Neuronal stem cell (in vitro differentiated cells): ENCODE results near the gene ANTXR1.

Experiments
- DNase-seq: peaks from one replicate; pipeline ENCODE4 v3.0.0-alpha.2; 2013; ENCODE audit warnings: low spot score
- H2AFZ ChIP-seq: one replicate; pipeline ENCODE4 v1.6.1; 2013; ENCODE audit warnings: mild to moderate bottlenecking, low read length, inconsistent platforms
- H2AK5ac ChIP-seq: 2 replicates; pipeline ENCODE4 v1.6.1; 2013; ENCODE audit warnings: low read depth, mild to moderate bottlenecking, inconsistent platforms, low read length, moderate library complexity, mixed read lengths
- H2BK120ac ChIP-seq: 2 replicates; pipeline ENCODE4 v1.6.1; 2013; ENCODE audit warnings: low read depth, mild to moderate bottlenecking, inconsistent platforms, low read length, moderate library complexity, mixed read lengths
- H2BK12ac ChIP-seq: one replicate; pipeline ENCODE4 v1.6.1; 2013; ENCODE audit warnings: low read length, inconsistent platforms
- H2BK15ac ChIP-seq: 2 replicates; pipeline ENCODE4 v1.6.1; 2013; ENCODE audit warnings: mild to moderate bottlenecking, low read length, inconsistent platforms, mixed read lengths
- H2BK5ac ChIP-seq: one replicate; pipeline ENCODE4 v1.6.1; 2013; ENCODE audit warnings: inconsistent platforms, mild to moderate bottlenecking, low read length, moderate library complexity
- H3K14ac ChIP-seq: one replicate; pipeline ENCODE4 v1.6.1; 2013; ENCODE audit warnings: low read length, inconsistent platforms
- H3K18ac ChIP-seq: 2 replicates; pipeline ENCODE4 v1.6.1; 2013; ENCODE audit warnings: low read length, inconsistent platforms
- H3K23ac ChIP-seq: 2 replicates; pipeline ENCODE4 v1.6.1; 2013; ENCODE audit warnings: low read depth, mild to moderate bottlenecking, mixed read lengths, low read length, inconsistent platforms; ENCODE audit not compliant: poor library complexity
- H3K27ac ChIP-seq: replicated peaks from 3 replicates; pipeline ENCODE4 v1.5.1; 2013; ENCODE audit warnings: low read length, inconsistent platforms
- H3K27me3 ChIP-seq, 3 experiments: 2 replicates each; pipeline ENCODE4 v1.6.1; 2013; ENCODE audit warnings: low read length in 3 of 3, mild to moderate bottlenecking in 2 of 3, inconsistent platforms in 1 of 3, low read depth in 1 of 3, mixed read lengths in 1 of 3, moderate library complexity in 1 of 3; ENCODE audit not compliant: control insufficient read depth in 3 of 3, insufficient read depth in 3 of 3
- H3K36me3 ChIP-seq, 2 donors: replicated peaks in 1 of 2; 2 replicates each; pipeline ENCODE4 v1.6.1; 2013; ENCODE audit warnings: low read length in 2 of 2; ENCODE audit not compliant: control insufficient read depth in 2 of 2, insufficient read depth in 2 of 2
- H3K4ac ChIP-seq: 2 replicates; pipeline ENCODE4 v1.6.1; 2013; ENCODE audit warnings: inconsistent platforms, mild to moderate bottlenecking, low read length, moderate library complexity
- H3K4me1 ChIP-seq, 2 donors: 1 replicate in 1 of 2; 2 replicates in 1 of 2; pipeline ENCODE4 v1.6.1; 2013; ENCODE audit warnings: low read length in 2 of 2, low read depth in 1 of 2; ENCODE audit not compliant: control insufficient read depth in 2 of 2, insufficient read depth in 1 of 2
- H3K4me2 ChIP-seq: one replicate; pipeline ENCODE4 v1.6.1; 2013; ENCODE audit warnings: mild to moderate bottlenecking, low read length, inconsistent platforms; ENCODE audit not compliant: insufficient read depth, poor library complexity, severe bottlenecking
- H3K4me3 ChIP-seq, 2 donors: 2 replicates each; pipeline ENCODE4 v1.5.1; 2013; ENCODE audit warnings: low read length in 2 of 2, mild to moderate bottlenecking in 2 of 2, inconsistent platforms in 1 of 2, moderate library complexity in 1 of 2
- H3K79me1 ChIP-seq: one replicate; pipeline ENCODE4 v1.6.1; 2013; ENCODE audit warnings: low read depth, mild to moderate bottlenecking, inconsistent platforms, low read length, moderate library complexity
- H3K9ac ChIP-seq: one replicate; pipeline ENCODE4 v1.6.1; 2013; ENCODE audit warnings: mild to moderate bottlenecking, low read depth, low read length, inconsistent platforms; ENCODE audit not compliant: poor library complexity
- H3K9me3 ChIP-seq, 2 donors: replicated peaks in 1 of 2; 2 replicates each; pipeline versions ENCODE3 to v1.6.1; 2013; ENCODE audit warnings: low read length in 2 of 2, mild to moderate bottlenecking in 2 of 2, inconsistent platforms in 1 of 2, low read depth in 1 of 2, mixed read lengths in 1 of 2, moderate library complexity in 1 of 2; ENCODE audit not compliant: control insufficient read depth in 2 of 2, insufficient read depth in 1 of 2
- H4K8ac ChIP-seq: one replicate; pipeline ENCODE4 v1.6.1; 2013; ENCODE audit warnings: low read depth, mild to moderate bottlenecking, inconsistent platforms, low read length, moderate library complexity
- H4K91ac ChIP-seq: one replicate; pipeline ENCODE4 v1.6.1; 2013; ENCODE audit warnings: low read length, low read depth, mild to moderate bottlenecking, inconsistent platforms; ENCODE audit not compliant: poor library complexity
- WGBS, 2 donors: extraction: QIAGEN DNeasy Blood & Tissue Kit; methylation state at CpG; one replicate each; pipeline ENCODE4 v1.1.7; 2013; ENCODE audit warnings: missing lambda C conversion rate in 2 of 2, mixed read lengths in 1 of 2; ENCODE audit not compliant: insufficient read length in 2 of 2, insufficient replicate concordance in 1 of 2; ENCODE audit errors: extremely low coverage in 2 of 2; 5-methylcytosine and 5-hydroxymethylcytosine counted together

ANTXR1 gene

DNA sequence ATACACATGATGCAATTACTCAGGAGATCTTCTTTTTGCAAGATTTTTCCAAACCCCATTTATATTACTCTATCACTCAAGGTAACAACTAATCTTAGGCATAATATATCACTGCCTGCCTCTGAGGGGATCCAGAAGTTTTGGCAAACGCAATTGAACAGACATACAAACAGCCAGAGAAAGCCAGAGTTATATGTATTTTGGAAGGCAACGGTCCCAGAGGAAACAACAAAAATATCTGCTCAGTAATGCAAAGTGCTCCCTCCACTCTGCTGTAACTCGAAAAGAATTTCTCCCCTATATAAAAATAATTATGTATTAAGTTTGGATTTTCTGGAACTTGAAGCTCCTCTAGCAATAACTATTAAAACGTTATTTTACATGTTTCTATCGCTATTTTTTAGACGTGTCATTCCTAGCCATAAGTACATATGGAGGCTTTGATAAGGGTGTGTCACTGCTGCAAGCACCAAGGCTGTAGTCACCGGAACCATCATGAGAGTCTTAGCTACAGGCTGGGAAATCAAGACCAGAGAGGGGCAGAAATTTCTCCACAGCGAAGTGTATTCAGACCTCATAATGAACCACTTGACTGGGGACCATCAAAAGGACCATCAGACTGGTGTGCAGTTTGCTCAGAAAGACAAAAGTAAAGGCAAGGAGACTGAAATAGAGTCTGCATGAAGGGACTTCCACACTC lies 42.3 kb upstream of the ANTXR1 start:
- no peak overlapping the region for H2AFZ ChIP-seq
- H2BK12ac ChIP-seq = no peak overlapping the region
- H3K36me3 ChIP-seq = no peaks in the 10 kb centered on the region
- H4K91ac ChIP-seq = no peak overlapping the region
- no peak overlapping the region for H3K27ac ChIP-seq
- H2AK5ac ChIP-seq = no peak overlapping the region
- no peak overlapping the region for H3K18ac ChIP-seq
- no peaks in the 10 kb centered on the region for H3K9me3 ChIP-seq
- no peak overlapping the region for H2BK15ac ChIP-seq
- no peaks in the 10 kb centered on the region for H3K79me1 ChIP-seq
- DNase-seq = no peak
- H3K9ac ChIP-seq = no peak overlapping the region
- H2BK5ac ChIP-seq = no peak overlapping the region
- no peak overlapping the region for H3K4me3 ChIP-seq
- no peaks in the 10 kb centered on the region for H3K4me1 ChIP-seq
- no peak overlapping the region for H3K23ac ChIP-seq
- no peak overlapping the region for H2BK120ac ChIP-seq
- no peak overlapping the region for H3K4ac ChIP-seq
- no peak overlapping the region for H3K4me2 ChIP-seq
- no peak overlapping the region for H3K14ac ChIP-seq
- H3K27me3 ChIP-seq = peaks cover 0 to 7% (median 0%) of the 10 kb centered on the region in 3 experiments
- WGBS, 2 donors = no CpG with 5 or more reads among the region's 8 CpGs
- no peak overlapping the region for H4K8ac ChIP-seq

DNA sequence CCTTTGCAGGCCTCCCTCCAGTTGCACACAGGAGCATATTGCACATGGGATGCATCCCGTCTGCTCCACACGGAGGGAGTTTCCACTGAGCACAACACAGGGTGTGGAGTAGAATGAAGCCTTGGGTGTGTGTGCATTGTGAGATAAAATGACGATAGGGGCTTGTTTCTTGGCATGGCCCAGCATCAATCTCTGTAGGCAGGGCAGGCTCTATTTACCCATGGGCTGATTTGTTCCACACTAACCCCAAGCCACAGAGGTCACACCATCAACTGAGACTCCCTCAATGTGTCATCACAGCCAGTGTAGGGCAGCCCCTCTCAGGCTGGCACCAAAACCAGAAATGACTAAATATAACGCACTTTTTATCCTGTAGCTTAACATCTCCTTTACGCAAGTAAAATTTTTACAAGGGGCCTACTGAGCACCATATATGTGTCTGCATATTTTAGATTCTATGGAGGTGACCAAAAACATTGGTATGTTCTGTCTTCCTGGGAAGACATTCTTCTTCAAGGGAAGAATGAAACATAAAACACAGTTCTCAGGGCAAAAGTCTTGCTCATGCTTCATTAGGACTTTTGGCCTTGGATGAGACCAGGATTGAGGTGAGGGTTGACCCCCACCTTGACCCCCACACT lies 41.3 kb upstream of the ANTXR1 start:
- no peak overlapping the region for H2BK15ac ChIP-seq
- no peak for DNase-seq
- H2BK12ac ChIP-seq = no peak overlapping the region
- no peaks in the 10 kb centered on the region for H3K9me3 ChIP-seq
- peaks cover 0 to 7% (median 0%) of the 10 kb centered on the region in 3 experiments for H3K27me3 ChIP-seq
- H4K91ac ChIP-seq = no peak overlapping the region
- H3K14ac ChIP-seq = no peak overlapping the region
- H2BK5ac ChIP-seq = no peak overlapping the region
- no CpG with 5 or more reads among the region's 5 CpGs for WGBS, 2 donors
- no peak overlapping the region for H3K9ac ChIP-seq
- H3K4me3 ChIP-seq = no peak overlapping the region
- H2AFZ ChIP-seq = no peak overlapping the region
- no peaks in the 10 kb centered on the region for H3K4me1 ChIP-seq
- H3K79me1 ChIP-seq = no peaks in the 10 kb centered on the region
- H3K23ac ChIP-seq = no peak overlapping the region
- H3K36me3 ChIP-seq = no peaks in the 10 kb centered on the region
- H4K8ac ChIP-seq = no peak overlapping the region
- H3K4ac ChIP-seq = no peak overlapping the region
- no peak overlapping the region for H3K18ac ChIP-seq
- no peak overlapping the region for H3K27ac ChIP-seq
- H3K4me2 ChIP-seq = no peak overlapping the region
- no peak overlapping the region for H2AK5ac ChIP-seq
- H2BK120ac ChIP-seq = no peak overlapping the region

DNA sequence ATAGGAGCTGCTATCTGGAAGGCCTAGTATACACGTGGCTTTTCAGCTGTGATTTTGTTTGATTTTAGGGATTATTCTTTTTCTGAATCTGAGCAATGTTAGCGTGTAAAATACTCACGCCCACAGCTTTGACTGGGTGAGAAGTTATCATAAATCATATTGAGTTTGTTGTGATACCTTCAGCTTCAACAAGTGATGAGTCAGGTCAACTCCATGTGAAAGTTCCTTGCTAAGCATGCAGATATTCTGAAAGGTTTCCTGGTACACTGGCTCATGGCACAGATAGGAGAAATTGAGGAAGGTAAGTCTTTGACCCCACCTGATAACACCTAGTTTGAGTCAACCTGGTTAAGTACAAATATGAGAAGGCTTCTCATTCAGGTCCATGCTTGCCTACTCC lies 38.7 kb upstream of the ANTXR1 start, which contains the start of gene GKN1:
TSS of gene GKN1 (plus strand) at position 386 of the 400 bp plus-strand sequence. CDS start 42 bp downstream, outside the sequence.
- H3K4me1 ChIP-seq = peaks cover 0 to 2% of the 10 kb centered on the region in 2 donors
- H4K91ac ChIP-seq = no peak within 1 kb of the TSS
- H3K23ac ChIP-seq = no peak within 1 kb of the TSS
- H2BK15ac ChIP-seq = no peak within 1 kb of the TSS
- no peak within 1 kb of the TSS for H2AFZ ChIP-seq
- H2AK5ac ChIP-seq = no peak within 1 kb of the TSS
- no peaks in the 10 kb centered on the region for H3K36me3 ChIP-seq
- no peak within 1 kb of the TSS for H3K9ac ChIP-seq
- no peak for DNase-seq
- H2BK12ac ChIP-seq = no peak within 1 kb of the TSS
- no peak within 1 kb of the TSS for H3K4ac ChIP-seq
- H3K9me3 ChIP-seq = no peaks in the 10 kb centered on the region
- H3K4me3 ChIP-seq = no peak within 1 kb of the TSS
- no peak within 1 kb of the TSS for H3K4me2 ChIP-seq
- H3K27me3 ChIP-seq = peaks cover 0 to 2% (median 0%) of the 10 kb centered on the region in 3 experiments
- no peak within 1 kb of the TSS for H2BK120ac ChIP-seq
- H3K79me1 ChIP-seq = no peaks in the 10 kb centered on the region
- WGBS, 2 donors = no CpG with 5 or more reads among the region's 3 CpGs
- no peak within 1 kb of the TSS for H2BK5ac ChIP-seq
- no peak within 1 kb of the TSS for H4K8ac ChIP-seq
- no peak within 1 kb of the TSS for H3K18ac ChIP-seq
- no peak within 1 kb of the TSS for H3K27ac ChIP-seq
- H3K14ac ChIP-seq = no peak within 1 kb of the TSS

DNA sequence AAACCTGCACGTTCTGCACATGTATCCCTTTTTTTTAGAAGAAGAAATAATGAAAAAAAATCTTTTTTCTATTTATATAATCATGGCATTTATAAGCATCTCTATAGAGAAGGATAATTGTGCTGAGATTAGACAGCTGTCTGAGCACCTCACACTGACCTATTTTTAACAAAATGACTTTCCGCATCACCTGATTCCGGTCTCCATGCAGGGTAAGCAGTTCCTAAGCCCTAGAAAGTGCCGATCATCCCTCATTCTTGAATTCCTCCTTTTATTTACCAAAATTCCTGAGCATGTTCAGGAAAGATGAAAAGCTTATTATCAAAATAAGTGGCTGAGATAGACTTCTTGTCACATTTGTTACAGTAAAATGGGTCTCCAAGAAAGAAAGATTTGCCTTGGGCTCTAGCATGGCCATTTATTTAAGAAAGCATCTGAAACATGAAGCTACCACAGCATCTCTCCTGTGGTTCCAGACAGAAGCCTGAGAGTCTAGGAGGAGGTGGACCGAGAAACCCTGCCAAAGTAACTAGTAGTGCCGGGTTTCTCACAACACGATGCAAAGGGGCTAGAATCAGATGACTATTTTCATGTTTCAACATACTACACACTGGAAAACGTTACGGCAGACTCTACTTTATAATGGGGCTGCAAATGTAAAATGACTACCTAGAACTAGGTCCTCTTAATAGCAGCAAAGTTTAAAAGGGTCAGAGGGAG lies 37.9 kb upstream of the ANTXR1 start:
- no peak overlapping the region for H2BK15ac ChIP-seq
- no peak for DNase-seq
- peaks cover 0 to 2% (median 0%) of the 10 kb centered on the region in 3 experiments for H3K27me3 ChIP-seq
- H2BK12ac ChIP-seq = no peak overlapping the region
- H2AK5ac ChIP-seq = no peak overlapping the region
- no peaks in the 10 kb centered on the region for H3K79me1 ChIP-seq
- no peak overlapping the region for H3K4ac ChIP-seq
- H3K23ac ChIP-seq = no peak overlapping the region
- H3K27ac ChIP-seq = no peak overlapping the region
- no peak overlapping the region for H4K91ac ChIP-seq
- H3K18ac ChIP-seq = no peak overlapping the region
- no peaks in the 10 kb centered on the region for H3K36me3 ChIP-seq
- no peak overlapping the region for H3K4me2 ChIP-seq
- no peak overlapping the region for H3K14ac ChIP-seq
- no peak overlapping the region for H2BK5ac ChIP-seq
- no peak overlapping the region for H4K8ac ChIP-seq
- H2AFZ ChIP-seq = no peak overlapping the region
- no peak overlapping the region for H2BK120ac ChIP-seq
- no peaks in the 10 kb centered on the region for H3K9me3 ChIP-seq
- WGBS, 2 donors = no CpG with 5 or more reads among the region's 9 CpGs
- H3K4me1 ChIP-seq = peaks cover 0 to 2% of the 10 kb centered on the region in 2 donors
- H3K9ac ChIP-seq = no peak overlapping the region
- H3K4me3 ChIP-seq = no peak overlapping the region
